ENCODE results near the gene JAZF1.

DNA sequence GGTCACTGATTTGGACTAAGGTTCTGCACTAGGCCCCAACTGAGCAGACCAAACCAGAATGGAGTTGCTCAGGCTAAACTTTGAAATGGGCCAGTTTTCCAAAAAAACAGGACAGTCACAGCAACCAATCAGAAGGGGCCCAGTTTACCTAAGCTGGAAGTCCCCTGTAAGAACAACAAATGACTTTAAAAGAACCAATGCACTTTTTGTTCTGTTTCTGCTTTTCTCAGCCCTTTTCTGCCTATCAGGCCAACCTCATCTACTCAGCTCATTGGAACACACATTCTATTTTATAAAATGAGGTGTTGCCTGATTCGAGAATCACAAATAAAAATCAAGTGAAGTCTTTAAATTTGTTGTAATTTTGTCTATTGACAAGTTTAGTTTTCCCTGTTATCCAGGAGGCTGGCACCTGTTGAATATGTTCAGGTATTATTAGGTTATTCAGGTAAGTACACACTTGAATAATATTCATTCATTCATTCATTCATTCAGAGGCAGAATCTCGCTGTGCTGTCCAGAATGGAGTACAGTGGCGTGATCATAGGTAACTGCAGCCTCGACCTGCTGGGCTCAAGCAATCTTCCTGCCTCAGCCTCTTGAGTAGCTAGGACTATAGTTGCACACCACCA lies 271.9 kb downstream of the JAZF1 start:
- TF ChIP-seq POLR2AphosphoS5 (IDR thresholded peaks at IDR 0.05; ENCODE audit: low read depth, low read length) (no peak), TAF1 (IDR thresholded peaks at IDR 0.05; ENCODE audit: borderline replicate concordance, insufficient read depth, low read length) (no peak), SIN3A (IDR thresholded peaks at IDR 0.05; ENCODE audit: borderline replicate concordance, insufficient read depth, low read length) (no peak), FOXP2 (optimal IDR thresholded peaks at IDR 0.05; ENCODE audit: borderline replicate concordance, extremely low read depth, extremely low read length, insufficient read depth) (no peak)
- TF ChIP-seq, protein P1, sequence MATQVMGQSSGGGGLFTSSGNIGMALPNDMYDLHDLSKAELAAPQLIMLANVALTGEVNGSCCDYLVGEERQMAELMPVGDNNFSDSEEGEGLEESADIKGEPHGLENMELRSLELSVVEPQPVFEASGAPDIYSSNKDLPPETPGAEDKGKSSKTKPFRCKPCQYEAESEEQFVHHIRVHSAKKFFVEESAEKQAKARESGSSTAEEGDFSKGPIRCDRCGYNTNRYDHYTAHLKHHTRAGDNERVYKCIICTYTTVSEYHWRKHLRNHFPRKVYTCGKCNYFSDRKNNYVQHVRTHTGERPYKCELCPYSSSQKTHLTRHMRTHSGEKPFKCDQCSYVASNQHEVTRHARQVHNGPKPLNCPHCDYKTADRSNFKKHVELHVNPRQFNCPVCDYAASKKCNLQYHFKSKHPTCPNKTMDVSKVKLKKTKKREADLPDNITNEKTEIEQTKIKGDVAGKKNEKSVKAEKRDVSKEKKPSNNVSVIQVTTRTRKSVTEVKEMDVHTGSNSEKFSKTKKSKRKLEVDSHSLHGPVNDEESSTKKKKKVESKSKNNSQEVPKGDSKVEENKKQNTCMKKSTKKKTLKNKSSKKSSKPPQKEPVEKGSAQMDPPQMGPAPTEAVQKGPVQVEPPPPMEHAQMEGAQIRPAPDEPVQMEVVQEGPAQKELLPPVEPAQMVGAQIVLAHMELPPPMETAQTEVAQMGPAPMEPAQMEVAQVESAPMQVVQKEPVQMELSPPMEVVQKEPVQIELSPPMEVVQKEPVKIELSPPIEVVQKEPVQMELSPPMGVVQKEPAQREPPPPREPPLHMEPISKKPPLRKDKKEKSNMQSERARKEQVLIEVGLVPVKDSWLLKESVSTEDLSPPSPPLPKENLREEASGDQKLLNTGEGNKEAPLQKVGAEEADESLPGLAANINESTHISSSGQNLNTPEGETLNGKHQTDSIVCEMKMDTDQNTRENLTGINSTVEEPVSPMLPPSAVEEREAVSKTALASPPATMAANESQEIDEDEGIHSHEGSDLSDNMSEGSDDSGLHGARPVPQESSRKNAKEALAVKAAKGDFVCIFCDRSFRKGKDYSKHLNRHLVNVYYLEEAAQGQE (IDR thresholded peaks at IDR 0.05; ENCODE audit: insufficient read depth in 1 of 2, low read depth in 2 of 2, low read length in 2 of 2), result no peak
